HEK293 (cell line): ENCODE data around the gene SESN1.

ENCODE experiments used
- ELK4 ChIP-seq: IDR thresholded peaks from 2 replicates; pipeline ENCODE4 v1.6.1; 2011; ENCODE audit warnings: mild to moderate bottlenecking, low read depth, low read length, borderline replicate concordance
- GLIS1 ChIP-seq: fragments of 450-650 bp; formaldehyde crosslinking; IDR thresholded peaks from 2 replicates; pipeline ENCODE4 v1.5.1; 2016; ENCODE audit warnings: missing biosample characterization, missing genetic modification characterization
- OSR2 ChIP-seq: fragments of 450-650 bp; formaldehyde crosslinking; IDR thresholded peaks from 2 replicates; pipeline ENCODE4 v1.5.1; 2016; ENCODE audit warnings: missing biosample characterization, missing genetic modification characterization
- TRIM28 ChIP-seq: IDR thresholded peaks from 2 replicates; pipeline ENCODE4 v1.6.1; 2011; ENCODE audit warnings: low read length, control low read depth, borderline replicate concordance
- WT1 ChIP-seq: fragments of 450-650 bp; formaldehyde crosslinking; IDR thresholded peaks from 2 replicates; pipeline ENCODE4 v1.5.1; 2016; ENCODE audit warnings: missing biosample characterization, missing genetic modification characterization
- ZBTB6 ChIP-seq: fragments of 450-650 bp; formaldehyde crosslinking; IDR thresholded peaks from 2 replicates; pipeline ENCODE4 v1.5.1; 2017; ENCODE audit warnings: missing biosample characterization, missing genetic modification characterization
- ZNF10 ChIP-seq: fragments of 450-650 bp; formaldehyde crosslinking; IDR thresholded peaks from 2 replicates; pipeline ENCODE4 v1.5.1; 2017; ENCODE audit warnings: missing biosample characterization, missing genetic modification characterization
- ZNF114 ChIP-seq: fragments of 450-650 bp; formaldehyde crosslinking; IDR thresholded peaks from 2 replicates; pipeline ENCODE4 v1.5.0; 2017; ENCODE audit warnings: missing biosample characterization, missing genetic modification characterization
- ZNF19 ChIP-seq: fragments of 450-650 bp; formaldehyde crosslinking; IDR thresholded peaks from 2 replicates; pipeline ENCODE4; 2016; ENCODE audit warnings: missing biosample characterization, missing genetic modification characterization, low read depth
- ZNF202 ChIP-seq: fragments of 450-650 bp; formaldehyde crosslinking; IDR thresholded peaks from 2 replicates; pipeline ENCODE4 v1.5.1; 2016; ENCODE audit warnings: missing biosample characterization, missing genetic modification characterization, borderline replicate concordance
- ZNF211 ChIP-seq: fragments of 450-650 bp; formaldehyde crosslinking; IDR thresholded peaks from 2 replicates; pipeline ENCODE4 v1.5.1; 2016; ENCODE audit warnings: low read depth, missing biosample characterization, missing genetic modification characterization
- ZNF26 ChIP-seq: fragments of 450-650 bp; formaldehyde crosslinking; IDR thresholded peaks from 2 replicates; pipeline ENCODE4 v1.5.1; 2016; ENCODE audit warnings: missing biosample characterization, missing genetic modification characterization
- ZNF280D ChIP-seq: fragments of 450-650 bp; formaldehyde crosslinking; IDR thresholded peaks from 2 replicates; pipeline ENCODE4 v1.5.1; 2016; ENCODE audit warnings: missing biosample characterization, missing genetic modification characterization
- ZNF302 ChIP-seq: fragments of 450-650 bp; formaldehyde crosslinking; IDR thresholded peaks from 2 replicates; pipeline ENCODE4 v1.5.1; 2016; ENCODE audit warnings: missing biosample characterization, missing genetic modification characterization, low read depth
- ZNF362 ChIP-seq: fragments of 450-650 bp; formaldehyde crosslinking; IDR thresholded peaks from 2 replicates; pipeline ENCODE4 v1.5.1; 2016; ENCODE audit warnings: missing biosample characterization, missing genetic modification characterization
- ZNF37A ChIP-seq: fragments of 450-650 bp; IDR thresholded peaks from 2 replicates; pipeline ENCODE4 v1.5.1; 2018; ENCODE audit warnings: missing biosample characterization, missing genetic modification characterization
- ZNF394 ChIP-seq: fragments of 450-650 bp; formaldehyde crosslinking; IDR thresholded peaks from 2 replicates; pipeline ENCODE4 v1.5.1; 2016; ENCODE audit warnings: missing biosample characterization, missing genetic modification characterization, mild to moderate bottlenecking, moderate library complexity, borderline replicate concordance
- ZNF433 ChIP-seq: fragments of 450-650 bp; formaldehyde crosslinking; IDR thresholded peaks from 2 replicates; pipeline ENCODE4 v1.5.1; 2016; ENCODE audit warnings: missing biosample characterization, missing genetic modification characterization, low read depth
- ZNF473 ChIP-seq: fragments of 450-650 bp; formaldehyde crosslinking; IDR thresholded peaks from 2 replicates; pipeline ENCODE4 v1.5.1; 2017; ENCODE audit warnings: missing biosample characterization, missing genetic modification characterization
- ZNF571 ChIP-seq: fragments of 450-650 bp; formaldehyde crosslinking; IDR thresholded peaks from 2 replicates; pipeline ENCODE4 v1.5.0; 2017; ENCODE audit warnings: missing biosample characterization, missing genetic modification characterization
- ZNF626 ChIP-seq: fragments of 450-650 bp; sonication (Bioruptor Pico); formaldehyde crosslinking; IDR thresholded peaks from 2 replicates; pipeline ENCODE4 v1.5.1; 2018; ENCODE audit warnings: missing biosample characterization, missing genetic modification characterization, inconsistent platforms
- ZNF664 ChIP-seq: fragments of 450-650 bp; formaldehyde crosslinking; IDR thresholded peaks from 2 replicates; pipeline ENCODE4 v1.5.1; 2016; ENCODE audit warnings: missing biosample characterization, missing genetic modification characterization
- ZNF776 ChIP-seq: fragments of 450-650 bp; formaldehyde crosslinking; IDR thresholded peaks from 2 replicates; pipeline ENCODE4 v1.5.0; 2017; ENCODE audit warnings: missing biosample characterization, missing genetic modification characterization, borderline replicate concordance
- ZSCAN23 ChIP-seq: fragments of 450-650 bp; formaldehyde crosslinking; IDR thresholded peaks from 2 replicates; pipeline ENCODE4 v1.5.1; 2016; ENCODE audit warnings: missing biosample characterization, missing genetic modification characterization
- TF ChIP-seq, protein P1 (sequence below): fragments of 450-650 bp; formaldehyde crosslinking; optimal IDR thresholded peaks from 2 replicates; pipeline ENCODE3; 2016; ENCODE audit warnings: missing biosample characterization, mild to moderate bottlenecking, missing genetic modification characterization
- TF ChIP-seq, protein P2 (sequence below): fragments of 450-650 bp; formaldehyde crosslinking; IDR thresholded peaks from 2 replicates; pipeline ENCODE4 v1.5.1; 2016; ENCODE audit warnings: missing biosample characterization, missing genetic modification characterization
- TF ChIP-seq, protein P3 (sequence below): fragments of 450-650 bp; formaldehyde crosslinking; IDR thresholded peaks from 2 replicates; pipeline ENCODE4 v1.5.1; 2016; ENCODE audit warnings: missing biosample characterization, missing genetic modification characterization

Gene SESN1

GRCh38 chr6:109009236-109009961 lies 85.2 kb downstream of the SESN1 start (continued):
- TF ChIP-seq ZNF37A (tag by site-specific recombination) (no peak), TRIM28 (no peak; the same call in 1 of the 2 replicates), ELK4 (no peak), ZNF473 (tag by site-specific recombination) (no peak), ZNF571 (tag by site-specific recombination) (no peak), ZNF114 (tag by site-specific recombination) (no peak), ZNF626 (tag by site-specific recombination) (no peak), ZNF362 (no peak), GLIS1 (tag by site-specific recombination) (peak; percentile 31; the same call in 1 of the 2 replicates), ZNF433 (tag by site-specific recombination) (no peak), ZNF664 (tag by site-specific recombination) (no peak), ZNF10 (tag by site-specific recombination) (no peak), ZNF776 (tag by site-specific recombination) (no peak), ZNF202 (tag by site-specific recombination) (no peak), ZNF280D (no peak), OSR2 (no peak), ZNF26 (tag by site-specific recombination) (no peak), ZNF302 (tag by site-specific recombination) (no peak), ZSCAN23 (tag by site-specific recombination) (no peak), WT1 (no peak), ZNF19 (no peak), ZNF211 (tag by site-specific recombination) (no peak), ZBTB6 (tag by site-specific recombination) (no peak), ZNF394 (tag by site-specific recombination) (no peak)
- TF ChIP-seq, protein P1, sequence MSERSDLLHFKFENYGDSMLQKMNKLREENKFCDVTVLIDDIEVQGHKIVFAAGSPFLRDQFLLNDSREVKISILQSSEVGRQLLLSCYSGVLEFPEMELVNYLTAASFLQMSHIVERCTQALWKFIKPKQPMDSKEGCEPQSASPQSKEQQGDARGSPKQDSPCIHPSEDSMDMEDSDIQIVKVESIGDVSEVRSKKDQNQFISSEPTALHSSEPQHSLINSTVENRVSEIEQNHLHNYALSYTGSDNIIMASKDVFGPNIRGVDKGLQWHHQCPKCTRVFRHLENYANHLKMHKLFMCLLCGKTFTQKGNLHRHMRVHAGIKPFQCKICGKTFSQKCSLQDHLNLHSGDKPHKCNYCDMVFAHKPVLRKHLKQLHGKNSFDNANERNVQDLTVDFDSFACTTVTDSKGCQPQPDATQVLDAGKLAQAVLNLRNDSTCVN (tag by site-specific recombination) = peak; percentile 91
- TF ChIP-seq, protein P2, sequence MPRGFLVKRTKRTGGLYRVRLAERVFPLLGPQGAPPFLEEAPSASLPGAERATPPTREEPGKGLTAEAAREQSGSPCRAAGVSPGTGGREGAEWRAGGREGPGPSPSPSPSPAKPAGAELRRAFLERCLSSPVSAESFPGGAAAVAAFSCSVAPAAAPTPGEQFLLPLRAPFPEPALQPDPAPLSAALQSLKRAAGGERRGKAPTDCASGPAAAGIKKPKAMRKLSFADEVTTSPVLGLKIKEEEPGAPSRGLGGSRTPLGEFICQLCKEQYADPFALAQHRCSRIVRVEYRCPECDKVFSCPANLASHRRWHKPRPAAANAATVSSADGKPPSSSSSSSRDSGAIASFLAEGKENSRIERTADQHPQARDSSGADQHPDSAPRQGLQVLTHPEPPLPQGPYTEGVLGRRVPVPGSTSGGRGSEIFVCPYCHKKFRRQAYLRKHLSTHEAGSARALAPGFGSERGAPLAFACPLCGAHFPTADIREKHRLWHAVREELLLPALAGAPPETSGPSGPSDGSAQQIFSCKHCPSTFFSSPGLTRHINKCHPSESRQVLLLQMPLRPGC (tag by site-specific recombination) = no peak
- TF ChIP-seq, protein P3, sequence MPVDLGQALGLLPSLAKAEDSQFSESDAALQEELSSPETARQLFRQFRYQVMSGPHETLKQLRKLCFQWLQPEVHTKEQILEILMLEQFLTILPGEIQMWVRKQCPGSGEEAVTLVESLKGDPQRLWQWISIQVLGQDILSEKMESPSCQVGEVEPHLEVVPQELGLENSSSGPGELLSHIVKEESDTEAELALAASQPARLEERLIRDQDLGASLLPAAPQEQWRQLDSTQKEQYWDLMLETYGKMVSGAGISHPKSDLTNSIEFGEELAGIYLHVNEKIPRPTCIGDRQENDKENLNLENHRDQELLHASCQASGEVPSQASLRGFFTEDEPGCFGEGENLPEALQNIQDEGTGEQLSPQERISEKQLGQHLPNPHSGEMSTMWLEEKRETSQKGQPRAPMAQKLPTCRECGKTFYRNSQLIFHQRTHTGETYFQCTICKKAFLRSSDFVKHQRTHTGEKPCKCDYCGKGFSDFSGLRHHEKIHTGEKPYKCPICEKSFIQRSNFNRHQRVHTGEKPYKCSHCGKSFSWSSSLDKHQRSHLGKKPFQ (tag by site-specific recombination) = no peak
